Small intestine (tissue), 7 donors: ENCODE results near the gene SDF2. TPM values are rescaled to one million over a fixed set of nuclear protein-coding genes. Genes with fewer than 3 reads are reported as not detected.
"Not testable (repeated sequence)": the region's sequence is repeated elsewhere in the genome, so short reads cannot be mapped to it uniquely, and the experiment has no call there.

Experiments used
- DNase-seq, 2 donors: peaks; one replicate each; pipeline versions ENCODE4 v3.0.0 to v3.0.0-alpha.2; 2013
- FAIRE-seq: peaks from 2 replicates; lab custom pipeline; 2012; peaks lifted over from hg19 to GRCh38; lab: Jason Lieb, UNC
- H3K27ac ChIP-seq, 3 donors: one replicate each; pipeline ENCODE4 v1.5.1; 2013; ENCODE audit warnings: low read length in 2 of 3, mild to moderate bottlenecking in 2 of 3, control low read depth in 1 of 3, inconsistent platforms in 1 of 3, low read depth in 1 of 3, moderate library complexity in 1 of 3
- H3K27me3 ChIP-seq, 3 donors: one replicate each; pipeline ENCODE4 v1.6.1; 2013; ENCODE audit warnings: low read length in 3 of 3, inconsistent platforms in 1 of 3; ENCODE audit not compliant: control insufficient read depth in 3 of 3, insufficient read depth in 3 of 3
- H3K36me3 ChIP-seq, 3 donors: one replicate each; pipeline ENCODE4 v1.6.1; 2013; ENCODE audit warnings: low read length in 3 of 3, inconsistent platforms in 1 of 3, low read depth in 1 of 3, mild to moderate bottlenecking in 1 of 3, moderate library complexity in 1 of 3; ENCODE audit not compliant: control insufficient read depth in 3 of 3, insufficient read depth in 2 of 3
- H3K4me1 ChIP-seq, 3 donors: one replicate each; pipeline ENCODE4 v1.6.1; 2013; ENCODE audit warnings: low read length in 2 of 3, inconsistent platforms in 1 of 3, low read depth in 1 of 3, mild to moderate bottlenecking in 1 of 3, moderate library complexity in 1 of 3; ENCODE audit not compliant: control insufficient read depth in 3 of 3, insufficient read depth in 2 of 3
- H3K4me3 ChIP-seq, 3 donors: one replicate each; pipeline ENCODE4 v1.5.1; 2013; ENCODE audit warnings: low read length in 3 of 3, control low read depth in 1 of 3, inconsistent platforms in 1 of 3, low read depth in 1 of 3, mild to moderate bottlenecking in 1 of 3, moderate library complexity in 1 of 3
- H3K9me3 ChIP-seq, 2 donors: one replicate each; pipeline ENCODE4 v1.6.1; 2013; ENCODE audit warnings: low read depth in 1 of 2, low read length in 1 of 2; ENCODE audit not compliant: control insufficient read depth in 2 of 2, insufficient read depth in 1 of 2
- WGBS, 3 donors: extraction: QIAGEN DNeasy Blood & Tissue Kit; methylation state at CpG; one replicate each; pipeline ENCODE4 v1.1.7; 2013; 5-methylcytosine and 5-hydroxymethylcytosine counted together
- polyA plus RNA-seq, 4 donors: library from polyadenylated mRNA; stranded (reverse) in 3 of 4; unstranded in 1 of 4; fragments of 200-250 nt in 3 of 4; fragments of 120-200 nt in 1 of 4; gene quantifications; one replicate each; pipeline versions ENCODE4 v1.2.1 to v1.2.3, GENCODE V29; 2013
- donor health status: healthy with polysubstance abuse.
- donor health status: control.
- donor health status: control.
- donor health status: Bipolar disorder and iron deficiency.
- donor health status: healthy.

The SDF2 gene
- polyA plus RNA-seq, 4 donors = 45.4 to 61.8 (median 49.6) TPM

DNA sequence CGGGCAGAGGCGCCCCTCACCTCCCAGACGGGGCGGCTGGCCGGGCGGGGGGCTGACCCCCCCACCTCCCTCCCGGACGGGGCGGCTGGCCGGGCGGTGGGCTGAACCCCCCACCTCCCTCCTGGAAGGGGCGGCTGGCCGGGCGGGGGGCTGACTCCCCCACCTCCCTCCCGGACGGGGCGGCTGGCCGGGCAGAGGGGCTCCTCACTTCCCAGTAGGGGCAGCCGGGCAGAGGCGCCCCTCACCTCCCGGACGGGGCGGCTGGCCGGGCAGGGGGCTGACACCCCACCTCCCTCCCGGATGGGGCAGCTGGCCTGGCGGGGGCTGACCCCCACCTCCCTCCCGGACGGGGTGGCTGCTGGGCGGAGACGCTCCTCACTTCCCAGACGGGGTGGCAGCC, 57.7 kb downstream of the SDF2 start:
- H3K9me3 ChIP-seq, FAIRE-seq, H3K27ac ChIP-seq, H3K4me3 ChIP-seq, DNase-seq, H3K27me3 ChIP-seq: not testable (repeated sequence)
- H3K36me3 ChIP-seq = peaks cover 0 to 10% (median 1%) of the 10 kb centered on the region in 3 donors
- 80 to 97% (median 95%) methylated on average over 3 to 31 of the region's 31 CpGs for WGBS, 3 donors
- H3K4me1 ChIP-seq = peaks cover 0 to 10% (median 6%) of the 10 kb centered on the region in 3 donors

DNA sequence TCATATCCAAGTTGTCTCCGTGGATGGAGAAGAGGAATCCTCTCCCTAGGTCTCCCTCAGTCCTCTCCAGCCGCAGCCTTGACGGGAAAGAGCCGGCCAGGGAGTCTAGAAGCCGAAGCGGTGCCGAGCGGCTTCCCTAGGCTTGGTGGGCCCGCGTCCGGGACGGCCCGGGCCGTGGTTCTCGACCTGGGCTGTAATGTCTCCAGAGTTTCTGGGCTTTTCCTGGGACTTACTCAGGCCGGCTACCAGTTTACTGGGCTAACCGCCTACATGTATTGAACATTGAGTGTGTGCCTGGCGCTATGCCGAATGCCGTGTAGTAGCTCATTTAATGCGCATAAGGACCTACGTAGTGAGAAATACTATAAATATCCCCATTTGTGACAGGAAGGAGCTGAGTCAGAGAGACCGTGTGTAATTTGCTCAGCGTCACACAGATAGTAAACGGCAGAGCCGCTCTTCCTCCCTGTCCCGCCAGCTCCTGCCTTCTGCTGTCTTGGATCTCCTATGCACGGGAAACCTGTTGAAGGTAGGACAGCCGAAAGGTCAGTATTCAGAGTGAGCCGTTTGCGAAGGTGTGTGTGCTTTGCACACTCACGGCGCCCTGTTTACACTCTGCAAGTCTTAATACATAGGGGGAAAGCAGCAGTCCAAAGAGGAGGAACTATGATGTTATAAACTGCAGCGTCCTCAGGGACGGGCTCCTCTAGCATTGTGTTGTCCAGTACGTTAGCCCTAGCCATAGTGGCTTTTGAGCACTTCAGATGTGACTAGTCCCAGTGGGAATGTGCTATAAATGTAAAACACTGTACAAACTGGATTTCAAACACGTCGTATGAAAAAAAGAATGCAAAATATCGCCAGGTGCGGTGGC, 62.2 kb downstream of the SDF2 start:
- H3K9me3 ChIP-seq = no peaks in the 10 kb centered on the region
- H3K27ac ChIP-seq = peak overlapping the region; percentile 97 to 99 (median 99)
- H3K36me3 ChIP-seq = peaks cover 0 to 4% (median 0%) of the 10 kb centered on the region in 3 donors
- H3K27me3 ChIP-seq = no peaks in the 10 kb centered on the region
- no peak for FAIRE-seq
- peak overlapping the region; percentile 63 to 78 (median 68) for H3K4me3 ChIP-seq
- H3K4me1 ChIP-seq = peaks cover 0 to 19% (median 6%) of the 10 kb centered on the region in 3 donors
- whole genome bisulfite sequencing, 3 donors = 9 to 13% (median 10%) methylated on average over 40 of the region's 40 CpGs
- peak; percentile 69 to 78 for DNase-seq

GRCh38 chr17:28598799-28599310, 62.9 kb downstream of the SDF2 start, which contains the start of gene SPAG5:
Gene SPAG5 (minus strand): TSS chr17:28599025. CDS start chr17:28598946, 79 bp downstream.
- no peaks in the 10 kb centered on the region for H3K9me3 ChIP-seq
- H3K4me1 ChIP-seq = peaks cover 0 to 19% (median 6%) of the 10 kb centered on the region in 3 donors
- H3K36me3 ChIP-seq = peaks cover 0 to 4% (median 0%) of the 10 kb centered on the region in 3 donors
- H3K27me3 ChIP-seq = no peaks in the 10 kb centered on the region
- FAIRE-seq (no peak), DNase-seq (peak; percentile 94 to 97)
- peak within 1 kb of the TSS; percentile 97 to 99 (median 99) for H3K27ac ChIP-seq
- WGBS, 3 donors = 0% methylated on average over 42 to 44 of the region's 44 CpGs
- H3K4me3 ChIP-seq = peak within 1 kb of the TSS; percentile 63 to 78 (median 68)

GRCh38 chr17:28598389-28598788, 63.3 kb downstream of the SDF2 start:
- DNase-seq (no peak), FAIRE-seq (no peak)
- H3K27me3 ChIP-seq = no peaks in the 10 kb centered on the region
- peaks cover 0 to 19% (median 6%) of the 10 kb centered on the region in 3 donors for H3K4me1 ChIP-seq
- H3K36me3 ChIP-seq = peaks cover 0 to 6% (median 0%) of the 10 kb centered on the region in 3 donors
- H3K9me3 ChIP-seq = no peaks in the 10 kb centered on the region
- 1 to 3% (median 2%) methylated on average over 17 of the region's 17 CpGs for WGBS, 3 donors
- peak overlapping the region in 2 of 3 donors; percentile 63 to 97 for H3K27ac ChIP-seq
- peak overlapping the region; percentile 55 to 78 (median 68) for H3K4me3 ChIP-seq

Other genes starting within 250 kb of the SDF2 start
- gene SLC13A2, start 188.3 kb downstream of the SDF2 start, polyA plus RNA-seq = 100 to 1,000 TPM in 3 of 4 donors, 10 to 100 TPM in 1; 40.5 to 320 (median 211) TPM
- under 1 TPM in 1 of 4 donors, not detected in 3; 0.16 TPM for gene FOXN1, start 155.6 kb downstream of the SDF2 start, polyA plus RNA-seq
- gene UNC119, start 109.3 kb downstream of the SDF2 start, polyA plus RNA-seq = 10 to 100 TPM; 14.6 to 57.0 (median 29.9) TPM
- 100 to 1,000 TPM in 1 of 4 donors, 10 to 100 TPM in 3; 24.8 to 131 (median 39.8) TPM for gene PIGS, start 90.4 kb downstream of the SDF2 start, polyA plus RNA-seq
- gene ALDOC, start 85.0 kb downstream of the SDF2 start, polyA plus RNA-seq = 10 to 100 TPM; 27.6 to 85.0 (median 42.9) TPM
- gene SPAG5, start 62.9 kb downstream of the SDF2 start, polyA plus RNA-seq = 10 to 100 TPM; 20.3 to 39.3 (median 35.4) TPM
- 10 to 100 TPM in 1 of 4 donors, 1 to 10 TPM in 1, under 1 TPM in 2; 0.22 to 13.0 (median 1.9) TPM for gene RSKR, start 47.7 kb downstream of the SDF2 start, polyA plus RNA-seq
- 10 to 100 TPM; 15.7 to 58.5 (median 30.5) TPM for gene BLTP2, start 16.7 kb downstream of the SDF2 start, polyA plus RNA-seq
- gene SUPT6H, start 299 bp upstream of the SDF2 start, polyA plus RNA-seq = 10 to 100 TPM; 26.4 to 69.7 (median 29.0) TPM
- gene PROCA1, start 50.0 kb upstream of the SDF2 start, polyA plus RNA-seq = 1 to 10 TPM; 2.3 to 5.4 (median 4.4) TPM
- 10 to 100 TPM in 3 of 4 donors, 1 to 10 TPM in 1; 4.2 to 76.4 (median 32.2) TPM for gene RAB34, start 56.0 kb upstream of the SDF2 start, polyA plus RNA-seq
- gene RPL23A, start 58.1 kb upstream of the SDF2 start, polyA plus RNA-seq = 1,000 to 10,000 TPM in 3 of 4 donors, 100 to 1,000 TPM in 1; 783 to 1,912 (median 1,526) TPM
- gene TLCD1, start 64.3 kb upstream of the SDF2 start, polyA plus RNA-seq = 10 to 100 TPM; 10.7 to 21.3 (median 11.6) TPM
- 1 to 10 TPM; 3.5 to 5.7 (median 3.6) TPM for gene NEK8, start 66.9 kb upstream of the SDF2 start, polyA plus RNA-seq
- 100 to 1,000 TPM in 2 of 4 donors, 10 to 100 TPM in 2; 58.8 to 203 (median 128) TPM for gene TRAF4, start 82.1 kb upstream of the SDF2 start, polyA plus RNA-seq
- gene FAM222B, start 180.9 kb upstream of the SDF2 start, polyA plus RNA-seq = 10 to 100 TPM in 3 of 4 donors, 1 to 10 TPM in 1; 9.7 to 28.1 (median 13.4) TPM
- gene ERAL1, start 193.1 kb upstream of the SDF2 start, polyA plus RNA-seq = 10 to 100 TPM; 38.5 to 48.9 (median 46.7) TPM
- 10 to 100 TPM; 19.9 to 73.8 (median 36.8) TPM for gene FLOT2, start 235.8 kb upstream of the SDF2 start, polyA plus RNA-seq
- gene DHRS13, start 241.2 kb upstream of the SDF2 start, polyA plus RNA-seq = 10 to 100 TPM in 2 of 4 donors, 1 to 10 TPM in 2; 7.3 to 11.3 (median 8.8) TPM